Measurements from ENCODE around the gene F2R. TPM values are rescaled to one million over a fixed set of nuclear protein-coding genes. Genes with fewer than 3 reads are reported as not detected.

Gene F2R
- polyA plus RNA-seq (2013, experiment 1 of 2) = 52.3 TPM
- 53.7 TPM for polyA plus RNA-seq (2013, experiment 2 of 2)

GRCh38 chr5:76715736-76716455 lies at the start of gene F2R:
Gene F2R, plus strand, starts transcription at chr5:76716126. Its CDS starts 182 bp downstream, at chr5:76716308.
- H2BK15ac ChIP-seq (ENCODE audit: low read length) = peak within 1 kb of the TSS; percentile 91
- H3K4ac ChIP-seq (ENCODE audit: low read length) = peak within 1 kb of the TSS; percentile 84
- H4K91ac ChIP-seq (ENCODE audit: low read depth, low read length, poor library complexity) = no peak within 1 kb of the TSS
- H3K18ac ChIP-seq (ENCODE audit: low read length) = peak within 1 kb of the TSS; percentile 100
- peaks cover 12% of the 10 kb centered on the region for H3K79me1 ChIP-seq (ENCODE audit: low read depth, low read length)
- H2AFZ ChIP-seq (ENCODE audit: low read length) = peak within 1 kb of the TSS; percentile 98
- H2BK120ac ChIP-seq (ENCODE audit: low read depth, low read length) = peak within 1 kb of the TSS; percentile 96
- H2AK5ac ChIP-seq (ENCODE audit: low read depth, low read length) = peak within 1 kb of the TSS; percentile 92
- peak within 1 kb of the TSS; percentile 97 for H3K23ac ChIP-seq (ENCODE audit: low read depth, low read length, poor library complexity)
- peak within 1 kb of the TSS; percentile 99 for H3K9ac ChIP-seq (ENCODE audit: low read depth, low read length, poor library complexity)
- H3K27ac ChIP-seq (replicated peaks; ENCODE audit: low read length) = no peak within 1 kb of the TSS
- peaks cover 0 to 14% (median 4%) of the 10 kb centered on the region in 3 experiments for H3K27me3 ChIP-seq (ENCODE audit: control insufficient read depth in 3 of 3, insufficient read depth in 3 of 3, low read depth in 1 of 3, low read length in 3 of 3)
- DNase-seq (ENCODE audit: low spot score) = peak; percentile 74
- no CpG with 5 or more reads among the region's 82 CpGs for WGBS, 2 donors (ENCODE audit: extremely low coverage in 2 of 2, insufficient read length in 2 of 2, insufficient replicate concordance in 1 of 2)
- peaks cover 8% of the 10 kb centered on the region in 2 donors for H3K4me1 ChIP-seq (ENCODE audit: control insufficient read depth in 2 of 2, insufficient read depth in 1 of 2, low read depth in 1 of 2, low read length in 2 of 2)
- peak within 1 kb of the TSS; percentile 96 for H3K4me2 ChIP-seq (ENCODE audit: insufficient read depth, low read length, poor library complexity, severe bottlenecking)
- peaks cover 0 to 22% of the 10 kb centered on the region in 2 donors for H3K36me3 ChIP-seq (replicated peaks in 1 of 2; ENCODE audit: control insufficient read depth in 2 of 2, insufficient read depth in 2 of 2, low read length in 2 of 2)
- H3K4me3 ChIP-seq (ENCODE audit: low read length in 2 of 2) = peak within 1 kb of the TSS; percentile 90 to 100
- no peaks in the 10 kb centered on the region for H3K9me3 ChIP-seq (replicated peaks in 1 of 2; ENCODE audit: control insufficient read depth in 2 of 2, insufficient read depth in 1 of 2, low read depth in 1 of 2, low read length in 2 of 2)
- H3K14ac ChIP-seq (ENCODE audit: low read length) = peak within 1 kb of the TSS; percentile 99
- peak within 1 kb of the TSS; percentile 73 for H2BK12ac ChIP-seq (ENCODE audit: low read length)
- H4K8ac ChIP-seq (ENCODE audit: low read depth, low read length) = no peak within 1 kb of the TSS
- peak within 1 kb of the TSS; percentile 78 for H2BK5ac ChIP-seq (ENCODE audit: low read length)

- no peak for DNase-seq (ENCODE audit: low spot score)
- H3K4ac ChIP-seq (ENCODE audit: low read length) = no peak overlapping the region
- H2BK15ac ChIP-seq (ENCODE audit: low read length) = no peak overlapping the region
- no peak overlapping the region for H3K27ac ChIP-seq (replicated peaks; ENCODE audit: low read length)
- H4K8ac ChIP-seq (ENCODE audit: low read depth, low read length) = no peak overlapping the region
- no peak overlapping the region for H2BK12ac ChIP-seq (ENCODE audit: low read length)
- no peak overlapping the region for H3K4me2 ChIP-seq (ENCODE audit: insufficient read depth, low read length, poor library complexity, severe bottlenecking)
- H2AFZ ChIP-seq (ENCODE audit: low read length) = no peak overlapping the region
- no peaks in the 10 kb centered on the region for H3K9me3 ChIP-seq (replicated peaks in 1 of 2; ENCODE audit: control insufficient read depth in 2 of 2, insufficient read depth in 1 of 2, low read depth in 1 of 2, low read length in 2 of 2)
- H3K9ac ChIP-seq (ENCODE audit: low read depth, low read length, poor library complexity) = no peak overlapping the region
- peaks cover 1 to 57% of the 10 kb centered on the region in 2 donors for H3K36me3 ChIP-seq (replicated peaks in 1 of 2; ENCODE audit: control insufficient read depth in 2 of 2, insufficient read depth in 2 of 2, low read length in 2 of 2)
- H4K91ac ChIP-seq (ENCODE audit: low read depth, low read length, poor library complexity) = no peak overlapping the region
- H3K79me1 ChIP-seq (ENCODE audit: low read depth, low read length) = no peaks in the 10 kb centered on the region
- no peak overlapping the region for H2BK120ac ChIP-seq (ENCODE audit: low read depth, low read length)
- H3K4me3 ChIP-seq (ENCODE audit: low read length in 2 of 2) = no peak overlapping the region
- WGBS, 2 donors (ENCODE audit: extremely low coverage in 2 of 2, insufficient read length in 2 of 2, insufficient replicate concordance in 1 of 2) = no CpG with 5 or more reads among the region's 2 CpGs
- H3K4me1 ChIP-seq (ENCODE audit: control insufficient read depth in 2 of 2, insufficient read depth in 1 of 2, low read depth in 1 of 2, low read length in 2 of 2) = no peaks in the 10 kb centered on the region
- H3K18ac ChIP-seq (ENCODE audit: low read length) = no peak overlapping the region
- no peak overlapping the region for H3K23ac ChIP-seq (ENCODE audit: low read depth, low read length, poor library complexity)
- no peaks in the 10 kb centered on the region for H3K27me3 ChIP-seq (ENCODE audit: control insufficient read depth in 3 of 3, insufficient read depth in 3 of 3, low read depth in 1 of 3, low read length in 3 of 3)
- H3K14ac ChIP-seq (ENCODE audit: low read length) = no peak overlapping the region
- H2BK5ac ChIP-seq (ENCODE audit: low read length) = no peak overlapping the region
- no peak overlapping the region for H2AK5ac ChIP-seq (ENCODE audit: low read depth, low read length)
Observed at GRCh38 chr5:76667495-76667894, 48.4 kb upstream of the F2R start.

- Histone ChIP-seq H4K8ac (ENCODE audit: low read depth, low read length) (no peak overlapping the region), H3K4me3 (ENCODE audit: low read length in 2 of 2) (no peak overlapping the region), H2AK5ac (ENCODE audit: low read depth, low read length) (no peak overlapping the region), H3K9me3 (replicated peaks in 1 of 2; ENCODE audit: control insufficient read depth in 2 of 2, insufficient read depth in 1 of 2, low read depth in 1 of 2, low read length in 2 of 2) (no peaks in the 10 kb centered on the region), H3K27ac (replicated peaks; ENCODE audit: low read length) (no peak overlapping the region), H3K9ac (ENCODE audit: low read depth, low read length, poor library complexity) (no peak overlapping the region), H2AFZ (ENCODE audit: low read length) (no peak overlapping the region), H3K18ac (ENCODE audit: low read length) (no peak overlapping the region), H3K27me3 (ENCODE audit: control insufficient read depth in 3 of 3, insufficient read depth in 3 of 3, low read depth in 1 of 3, low read length in 3 of 3) (no peaks in the 10 kb centered on the region), H3K4me2 (ENCODE audit: insufficient read depth, low read length, poor library complexity, severe bottlenecking) (no peak overlapping the region), H3K79me1 (ENCODE audit: low read depth, low read length) (no peaks in the 10 kb centered on the region), H3K23ac (ENCODE audit: low read depth, low read length, poor library complexity) (no peak overlapping the region), H2BK5ac (ENCODE audit: low read length) (no peak overlapping the region), H2BK15ac (ENCODE audit: low read length) (no peak overlapping the region), H3K4ac (ENCODE audit: low read length) (no peak overlapping the region), H3K14ac (ENCODE audit: low read length) (no peak overlapping the region), H3K36me3 (replicated peaks in 1 of 2; ENCODE audit: control insufficient read depth in 2 of 2, insufficient read depth in 2 of 2, low read length in 2 of 2) (peaks cover 1 to 62% of the 10 kb centered on the region in 2 donors), H3K4me1 (ENCODE audit: control insufficient read depth in 2 of 2, insufficient read depth in 1 of 2, low read depth in 1 of 2, low read length in 2 of 2) (no peaks in the 10 kb centered on the region), H4K91ac (ENCODE audit: low read depth, low read length, poor library complexity) (no peak overlapping the region), H2BK120ac (ENCODE audit: low read depth, low read length) (no peak overlapping the region), H2BK12ac (ENCODE audit: low read length) (no peak overlapping the region)
- no CpG with 5 or more reads among the region's 5 CpGs for WGBS, 2 donors (ENCODE audit: extremely low coverage in 2 of 2, insufficient read length in 2 of 2, insufficient replicate concordance in 1 of 2)
- no peak for DNase-seq (ENCODE audit: low spot score)
Observed at GRCh38 chr5:76669245-76669644, 46.7 kb upstream of the F2R start.

GRCh38 chr5:76670508-76670907 lies 45.4 kb upstream of the F2R start:
- Histone ChIP-seq H3K79me1 (ENCODE audit: low read depth, low read length) (no peaks in the 10 kb centered on the region), H3K27me3 (ENCODE audit: control insufficient read depth in 3 of 3, insufficient read depth in 3 of 3, low read depth in 1 of 3, low read length in 3 of 3) (no peaks in the 10 kb centered on the region), H3K4me2 (ENCODE audit: insufficient read depth, low read length, poor library complexity, severe bottlenecking) (no peak overlapping the region), H3K4ac (ENCODE audit: low read length) (no peak overlapping the region), H2BK12ac (ENCODE audit: low read length) (no peak overlapping the region), H2BK5ac (ENCODE audit: low read length) (no peak overlapping the region), H2BK15ac (ENCODE audit: low read length) (no peak overlapping the region), H3K9ac (ENCODE audit: low read depth, low read length, poor library complexity) (no peak overlapping the region), H3K36me3 (replicated peaks in 1 of 2; ENCODE audit: control insufficient read depth in 2 of 2, insufficient read depth in 2 of 2, low read length in 2 of 2) (peaks cover 1 to 66% of the 10 kb centered on the region in 2 donors), H3K14ac (ENCODE audit: low read length) (no peak overlapping the region), H4K91ac (ENCODE audit: low read depth, low read length, poor library complexity) (no peak overlapping the region), H3K27ac (replicated peaks; ENCODE audit: low read length) (no peak overlapping the region), H3K23ac (ENCODE audit: low read depth, low read length, poor library complexity) (no peak overlapping the region), H3K18ac (ENCODE audit: low read length) (no peak overlapping the region), H2AK5ac (ENCODE audit: low read depth, low read length) (no peak overlapping the region), H2AFZ (ENCODE audit: low read length) (no peak overlapping the region), H3K4me3 (ENCODE audit: low read length in 2 of 2) (no peak overlapping the region), H3K4me1 (ENCODE audit: control insufficient read depth in 2 of 2, insufficient read depth in 1 of 2, low read depth in 1 of 2, low read length in 2 of 2) (no peaks in the 10 kb centered on the region), H3K9me3 (replicated peaks in 1 of 2; ENCODE audit: control insufficient read depth in 2 of 2, insufficient read depth in 1 of 2, low read depth in 1 of 2, low read length in 2 of 2) (no peaks in the 10 kb centered on the region), H2BK120ac (ENCODE audit: low read depth, low read length) (no peak overlapping the region), H4K8ac (ENCODE audit: low read depth, low read length) (no peak overlapping the region)
- no peak for DNase-seq (ENCODE audit: low spot score)
- no CpG with 5 or more reads among the region's 3 CpGs for WGBS, 2 donors (ENCODE audit: extremely low coverage in 2 of 2, insufficient read length in 2 of 2, insufficient replicate concordance in 1 of 2)
